ENCODE measurements around the gene RPS4Y1. TPM values are rescaled to one million over a fixed set of nuclear protein-coding genes. Genes with fewer than 3 reads are reported as not detected.

RPS4Y1 gene
- polyA plus RNA-seq, 1 donor = 637 TPM

DNA sequence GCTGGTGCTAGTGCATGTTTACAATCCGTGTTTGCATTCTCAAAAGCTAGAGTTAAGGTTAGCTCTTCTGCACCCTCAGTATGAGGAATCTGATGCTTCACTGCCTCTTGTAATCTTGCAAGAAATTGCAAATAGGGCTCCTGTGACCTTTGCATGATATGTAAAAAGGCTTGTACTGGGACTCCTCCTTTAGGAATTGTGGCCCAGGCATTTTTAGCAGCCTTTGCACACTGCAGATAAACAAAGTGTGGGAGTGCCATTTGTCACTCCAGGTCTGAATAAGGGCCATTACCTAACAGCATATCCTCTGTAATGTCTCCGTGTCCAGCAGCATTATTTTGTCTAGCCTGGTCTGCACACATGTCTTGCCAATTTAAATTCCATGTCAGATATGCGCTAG is 44.5 kb downstream of the RPS4Y1 start:
- DNase-seq = no peak

DNA sequence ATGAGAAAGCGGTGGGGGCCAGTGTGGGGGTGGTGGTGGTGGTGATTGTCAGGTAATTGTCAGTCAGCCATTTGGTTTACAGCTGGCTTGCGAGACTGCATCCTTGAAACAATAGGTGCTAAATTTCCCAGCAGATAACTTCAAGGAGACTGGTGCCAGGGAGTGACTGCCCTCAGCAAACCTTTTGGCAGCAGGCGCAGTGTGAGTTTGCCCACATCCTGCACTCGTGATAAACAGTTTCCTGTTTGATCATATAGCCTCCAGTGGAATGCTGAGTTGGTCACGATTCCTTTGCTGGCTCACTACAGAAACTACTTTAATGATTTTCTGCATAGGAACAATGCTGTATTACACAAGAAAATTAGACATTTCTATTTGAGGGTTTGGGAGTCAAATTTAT is 46.0 kb downstream of the RPS4Y1 start:
- no peak for DNase-seq

DNA sequence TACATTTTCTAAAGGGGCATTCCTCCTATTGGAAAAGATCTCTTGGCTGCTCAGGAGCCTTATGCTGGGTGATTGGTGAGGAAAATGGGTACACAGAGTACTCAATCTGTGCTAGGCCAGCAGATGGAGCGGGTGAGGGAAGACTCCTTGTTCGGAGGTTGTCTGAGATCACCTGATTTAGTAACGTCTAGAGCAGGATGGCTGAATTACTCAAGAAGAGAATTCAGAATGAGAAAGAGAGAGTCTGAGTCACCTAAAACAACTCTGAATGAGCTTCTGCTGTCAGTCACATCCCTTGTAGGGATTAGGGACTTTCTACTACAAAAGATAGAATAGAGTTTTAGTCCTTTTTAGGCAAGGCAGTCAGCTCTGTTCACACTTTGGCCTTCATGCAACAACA is 46.6 kb downstream of the RPS4Y1 start:
- no peak for DNase-seq

DNA sequence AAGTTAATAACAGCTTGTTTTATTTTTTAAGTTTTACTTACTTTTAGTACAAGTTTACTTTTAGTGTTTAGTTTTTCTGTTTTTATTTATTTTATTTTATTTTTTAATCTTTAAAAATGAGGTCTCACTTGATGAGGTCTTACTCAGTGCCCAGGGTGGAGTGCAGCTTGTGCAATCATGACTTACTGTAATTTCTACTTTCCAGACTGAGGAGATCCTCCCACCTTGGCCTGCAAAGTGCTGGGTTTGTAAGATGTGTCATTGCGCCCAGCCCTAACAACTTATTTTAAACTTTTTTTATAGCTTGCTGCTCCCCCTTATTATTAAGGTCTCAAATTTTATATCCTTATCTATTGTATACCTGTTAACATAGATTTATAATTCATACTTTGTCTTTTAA is 52.1 kb downstream of the RPS4Y1 start:
- no peak for DNase-seq

DNA sequence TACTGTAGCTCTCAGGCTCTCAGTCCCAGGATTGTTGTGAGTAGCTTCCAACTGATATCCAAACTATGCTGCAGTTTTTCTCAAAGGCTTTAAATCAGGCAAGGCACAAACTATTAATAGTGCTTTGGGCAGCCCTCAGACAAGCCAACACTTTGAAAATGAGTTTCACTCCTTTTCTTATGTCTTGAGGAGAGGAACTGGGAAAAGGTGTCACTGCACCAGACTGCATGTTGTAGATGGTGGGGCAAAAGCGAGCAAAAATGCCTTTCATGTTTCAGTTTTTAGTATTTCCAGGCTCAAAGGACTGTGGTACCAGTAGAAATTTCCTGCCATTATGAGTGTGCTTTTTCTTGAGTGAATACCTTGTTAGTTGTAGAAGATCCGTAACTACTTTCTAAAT is 54.6 kb downstream of the RPS4Y1 start:
- DNase-seq = no peak

DNA sequence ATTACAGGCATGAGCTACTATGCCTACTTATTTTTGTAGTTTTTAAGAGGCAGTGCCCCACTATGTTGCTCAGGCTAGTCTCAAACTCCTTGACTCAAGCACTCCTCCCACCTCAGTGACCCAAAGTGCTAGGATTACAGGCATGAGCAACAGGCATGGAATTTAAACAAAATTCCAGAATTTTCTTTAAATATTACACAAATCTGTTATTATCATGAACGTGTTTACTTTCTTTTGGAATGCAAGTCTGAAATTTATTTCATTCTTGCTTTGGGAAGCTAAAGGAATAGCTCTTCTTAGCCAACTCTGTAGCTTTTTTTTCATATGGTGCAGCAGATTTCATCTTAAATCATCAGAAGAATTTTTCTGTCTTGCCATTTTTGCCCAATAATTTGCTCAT is 66.0 kb downstream of the RPS4Y1 start:
- DNase-seq = no peak

DNA sequence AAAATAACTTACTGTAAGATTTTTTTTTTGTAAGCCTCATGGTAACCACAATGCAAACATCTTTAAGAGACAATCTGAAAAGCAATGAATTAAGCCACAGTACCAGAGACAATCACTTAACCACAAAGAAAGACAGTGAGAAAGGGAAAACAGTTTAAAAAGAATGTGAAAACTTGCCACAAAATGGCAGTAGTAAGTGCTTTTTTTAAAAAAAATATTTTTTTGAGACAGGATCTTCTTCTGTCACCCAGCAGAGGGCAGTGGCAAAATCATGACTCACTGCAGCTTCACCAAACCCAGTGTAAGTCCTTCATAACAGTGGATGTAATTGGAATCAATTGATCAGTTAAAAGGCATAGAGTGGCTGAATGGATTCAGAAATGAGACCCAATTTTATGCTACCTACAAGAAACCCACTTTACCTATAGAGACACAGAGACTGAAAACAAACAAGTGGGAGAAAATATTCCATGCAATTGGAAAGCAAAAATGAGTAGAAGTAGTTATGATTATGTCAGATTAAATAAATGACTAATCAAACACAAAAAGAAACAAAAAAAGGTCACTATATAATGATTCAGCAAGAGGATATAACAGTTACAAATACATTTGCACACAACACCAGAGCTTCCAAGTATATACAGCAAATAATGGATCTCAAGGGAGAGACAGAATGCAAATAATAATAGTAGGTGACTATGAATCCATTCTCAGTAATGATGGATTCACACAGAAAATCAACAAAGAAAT is 71.8 kb downstream of the RPS4Y1 start:
- no peak for DNase-seq

Other genes starting within 250 kb of the RPS4Y1 start
- not detected for gene SRY, start 53.9 kb upstream of the RPS4Y1 start, polyA plus RNA-seq (ENCODE audit: insufficient read length)
- 11.9 TPM for gene ZFY, start 93.8 kb downstream of the RPS4Y1 start, polyA plus RNA-seq (ENCODE audit: insufficient read length)

Data from hindlimb muscle (tissue), 1 donor.